NOMO-1 (cell line): ENCODE measurements around the gene EEFSEC.

Experiments used
- DNase-seq, 2 experiments: peaks; one replicate each; lab custom pipeline; 2025; ENCODE audit not compliant: unreplicated experiment in 2 of 2; lab: John Stamatoyannopoulos, UW

EEFSEC gene

GRCh38 chr3:128432971-128433836, 279.9 kb downstream of the EEFSEC start:
- DNase-seq, result no peak

- DNase-seq, result no peak
Observed at GRCh38 chr3:128433837-128434165, 280.5 kb downstream of the EEFSEC start.

GRCh38 chr3:128434524-128434923, 281.2 kb downstream of the EEFSEC start:
- DNase-seq, result no peak

- DNase-seq, result no peak
Observed at GRCh38 chr3:128435058-128435457, 281.8 kb downstream of the EEFSEC start.

- DNase-seq, result no peak
Observed at GRCh38 chr3:128435561-128435960, 282.3 kb downstream of the EEFSEC start.

- no peak for DNase-seq
Observed at GRCh38 chr3:128436214-128436613, 282.9 kb downstream of the EEFSEC start.

GRCh38 chr3:128438488-128439072, 285.3 kb downstream of the EEFSEC start:
- no peak for DNase-seq

GRCh38 chr3:128439226-128439625, 285.9 kb downstream of the EEFSEC start:
- no peak for DNase-seq

- no peak for DNase-seq
Observed at GRCh38 chr3:128442070-128442469, 288.8 kb downstream of the EEFSEC start.

GRCh38 chr3:128442949-128443348, 289.7 kb downstream of the EEFSEC start:
- DNase-seq, result no peak

GRCh38 chr3:128443771-128444170, 290.5 kb downstream of the EEFSEC start:
- no peak for DNase-seq

- DNase-seq, result no peak
Observed at GRCh38 chr3:128445357-128445756, 292.1 kb downstream of the EEFSEC start.

GRCh38 chr3:128446821-128447220, 293.5 kb downstream of the EEFSEC start:
- no peak for DNase-seq

GRCh38 chr3:128447561-128448013, 294.3 kb downstream of the EEFSEC start:
- no peak for DNase-seq

- no peak for DNase-seq
Observed at GRCh38 chr3:128448491-128448890, 295.2 kb downstream of the EEFSEC start.

GRCh38 chr3:128449111-128449638, 295.9 kb downstream of the EEFSEC start:
- no peak for DNase-seq

- DNase-seq, result no peak
Observed at GRCh38 chr3:128452120-128452519, 298.8 kb downstream of the EEFSEC start.

GRCh38 chr3:128452678-128453275, 299.5 kb downstream of the EEFSEC start:
- no peak for DNase-seq

- no peak for DNase-seq
Observed at GRCh38 chr3:128453501-128454309, 300.4 kb downstream of the EEFSEC start.

GRCh38 chr3:128454310-128454618, 301.0 kb downstream of the EEFSEC start:
- no peak for DNase-seq

GRCh38 chr3:128455116-128455515, 301.8 kb downstream of the EEFSEC start:
- no peak for DNase-seq
